SK-N-MC (cell line): ENCODE results near the gene ART4.

Source experiments
- EZH2 ChIP-seq: fragments of 200-600 bp; sonication (generic); IDR thresholded peaks from one replicate; pipeline ENCODE4 v1.6.1; 2017; ENCODE audit warnings: antibody characterized with exemption
- POLR2AphosphoS5 ChIP-seq: IDR thresholded peaks from 2 replicates; pipeline ENCODE4 v1.6.1; 2012; ENCODE audit warnings: mild to moderate bottlenecking, low read depth, low read length, borderline replicate concordance

DNA sequence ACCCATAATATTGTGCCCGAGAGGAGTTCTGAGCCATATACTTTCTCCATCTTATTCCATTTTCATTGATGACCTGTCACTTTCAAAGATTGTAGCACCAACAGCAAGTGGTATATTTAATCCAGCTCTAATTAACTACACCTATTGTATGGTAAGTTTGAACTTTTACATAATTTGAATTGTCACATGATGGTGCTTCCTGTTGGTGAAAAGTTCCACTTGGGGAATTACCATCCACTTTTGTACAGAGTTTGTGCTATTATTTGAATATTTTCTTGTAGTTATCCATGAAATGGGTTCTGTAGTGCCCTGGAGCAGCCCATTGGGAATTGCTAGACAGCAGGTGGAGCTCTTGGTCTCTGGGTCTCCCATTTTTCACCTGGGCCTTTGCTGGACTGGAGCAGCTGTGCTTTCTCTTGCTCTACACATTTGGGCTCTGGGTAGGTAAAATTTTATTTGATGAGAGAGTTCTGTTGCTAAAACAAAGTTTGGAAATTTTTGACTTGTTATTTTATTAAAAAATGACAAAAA, 32.3 kb downstream of the ART4 start:
- TF ChIP-seq POLR2AphosphoS5: no peak
- TF ChIP-seq EZH2: no peak
